ENCODE measurements around the gene SKIC3.
A peak's percentile ranks its signal among the peaks of the same experiment; 100 is the strongest.

Gene SKIC3

DNA sequence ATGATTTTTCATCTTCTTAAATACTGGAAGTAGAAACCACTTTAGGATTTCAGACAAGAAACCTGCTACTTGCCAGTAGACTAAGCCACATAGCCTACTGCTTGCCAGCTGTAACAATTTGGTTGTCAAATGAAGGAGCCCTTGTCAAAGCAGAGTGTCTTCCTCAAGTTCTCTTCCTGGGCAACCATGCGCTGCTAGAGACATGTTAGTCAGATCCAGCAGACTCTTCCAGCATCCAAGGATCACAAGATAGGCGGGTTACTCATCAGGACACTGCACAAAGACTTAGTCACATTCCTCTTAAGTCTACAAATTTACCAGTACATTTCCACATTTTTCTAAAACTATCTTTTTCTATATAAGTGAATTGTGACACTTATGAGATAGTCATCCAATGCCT is 24.4 kb downstream of the SKIC3 start:
- Histone ChIP-seq H3K36me3 (ENCODE audit: control insufficient read depth, insufficient read depth, low read length, severe bottlenecking) (peaks cover 48% of the 10 kb centered on the region), H3K9me3 (ENCODE audit: control insufficient read depth, low read length) (no peaks in the 10 kb centered on the region), H3K4me3 (ENCODE audit: low read length) (no peak overlapping the region), H3K9ac (ENCODE audit: low read length) (no peak overlapping the region), H3K4me1 (ENCODE audit: control insufficient read depth, insufficient read depth, low read length) (peaks cover 29% of the 10 kb centered on the region), H3K27me3 (replicated peaks; ENCODE audit: control insufficient read depth, insufficient read depth, low read length) (no peaks in the 10 kb centered on the region)
- DNase-seq (ENCODE audit: low read depth) = peak; percentile 54

DNA sequence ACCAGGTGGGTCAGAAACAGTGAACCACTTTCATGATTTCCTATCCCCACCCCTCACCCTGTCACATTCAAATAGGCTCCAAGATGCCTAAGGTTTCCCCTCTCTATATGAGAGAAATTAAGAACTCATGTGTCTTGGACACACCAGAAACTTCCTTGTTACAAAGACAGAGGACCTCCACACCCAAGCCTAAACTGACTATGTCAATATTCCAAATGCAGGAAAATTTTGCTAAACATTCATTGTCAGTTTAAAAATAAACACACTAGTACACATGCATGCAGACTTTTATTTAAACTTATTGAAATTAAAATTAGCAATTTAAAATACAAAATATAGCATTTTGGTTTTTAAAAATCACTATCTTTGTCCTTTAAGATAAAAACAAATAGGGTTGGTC is 26.2 kb downstream of the SKIC3 start:
- H3K9ac ChIP-seq (ENCODE audit: low read length) = no peak overlapping the region
- DNase-seq (ENCODE audit: low read depth) = no peak
- H3K9me3 ChIP-seq (ENCODE audit: control insufficient read depth, low read length) = no peaks in the 10 kb centered on the region
- H3K27me3 ChIP-seq (replicated peaks; ENCODE audit: control insufficient read depth, insufficient read depth, low read length) = no peaks in the 10 kb centered on the region
- peaks cover 28% of the 10 kb centered on the region for H3K4me1 ChIP-seq (ENCODE audit: control insufficient read depth, insufficient read depth, low read length)
- peaks cover 67% of the 10 kb centered on the region for H3K36me3 ChIP-seq (ENCODE audit: control insufficient read depth, insufficient read depth, low read length, severe bottlenecking)
- no peak overlapping the region for H3K4me3 ChIP-seq (ENCODE audit: low read length)

DNA sequence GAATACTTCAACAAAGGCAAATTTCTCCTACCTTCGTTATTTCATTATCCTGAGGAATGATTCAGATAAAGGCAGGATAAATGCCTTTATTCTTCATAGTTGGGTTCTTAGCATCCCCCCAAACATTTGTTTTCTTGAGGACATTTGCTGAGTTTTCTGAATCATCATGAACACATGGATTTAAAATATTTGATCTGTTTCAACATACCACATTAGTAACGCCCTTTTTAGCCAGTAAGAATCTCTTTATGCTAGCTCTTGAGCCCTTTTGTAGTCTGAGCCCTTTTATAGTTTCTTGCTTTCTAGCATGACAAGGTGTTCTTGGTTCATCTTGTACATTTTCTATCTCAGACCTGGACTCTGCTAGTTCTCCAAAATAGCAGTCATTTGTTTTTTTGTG is 27.9 kb downstream of the SKIC3 start:
- Histone ChIP-seq H3K9me3 (ENCODE audit: control insufficient read depth, low read length) (no peaks in the 10 kb centered on the region), H3K36me3 (ENCODE audit: control insufficient read depth, insufficient read depth, low read length, severe bottlenecking) (peaks cover 79% of the 10 kb centered on the region), H3K9ac (ENCODE audit: low read length) (no peak overlapping the region), H3K4me3 (ENCODE audit: low read length) (no peak overlapping the region), H3K4me1 (ENCODE audit: control insufficient read depth, insufficient read depth, low read length) (peaks cover 14% of the 10 kb centered on the region), H3K27me3 (replicated peaks; ENCODE audit: control insufficient read depth, insufficient read depth, low read length) (no peaks in the 10 kb centered on the region)
- DNase-seq (ENCODE audit: low read depth) = peak; percentile 21

DNA sequence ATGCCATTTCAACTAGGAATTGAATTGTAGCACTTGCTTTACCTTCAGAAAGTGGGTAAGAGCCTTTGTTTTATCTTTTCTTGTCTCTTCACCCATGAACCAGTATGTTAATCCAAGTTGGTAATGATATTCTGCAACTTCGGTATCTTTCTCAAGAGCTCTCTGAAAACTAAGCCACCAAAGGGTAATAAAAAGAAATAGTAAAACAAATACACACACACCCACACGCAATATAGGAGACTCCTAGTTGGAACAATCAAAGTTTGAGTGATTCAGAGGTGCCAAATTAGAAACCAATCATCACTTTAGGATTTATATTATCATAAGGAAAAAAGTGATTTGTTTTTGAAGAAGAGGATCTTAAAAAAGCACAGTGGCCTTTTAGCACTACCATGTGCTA is 30.4 kb downstream of the SKIC3 start:
- H3K9ac ChIP-seq (ENCODE audit: low read length) = no peak overlapping the region
- no peak overlapping the region for H3K4me3 ChIP-seq (ENCODE audit: low read length)
- no peaks in the 10 kb centered on the region for H3K9me3 ChIP-seq (ENCODE audit: control insufficient read depth, low read length)
- H3K36me3 ChIP-seq (ENCODE audit: control insufficient read depth, insufficient read depth, low read length, severe bottlenecking) = peaks cover 95% of the 10 kb centered on the region
- H3K4me1 ChIP-seq (ENCODE audit: control insufficient read depth, insufficient read depth, low read length) = peaks cover 3% of the 10 kb centered on the region
- no peak for DNase-seq (ENCODE audit: low read depth)
- H3K27me3 ChIP-seq (replicated peaks; ENCODE audit: control insufficient read depth, insufficient read depth, low read length) = no peaks in the 10 kb centered on the region

DNA sequence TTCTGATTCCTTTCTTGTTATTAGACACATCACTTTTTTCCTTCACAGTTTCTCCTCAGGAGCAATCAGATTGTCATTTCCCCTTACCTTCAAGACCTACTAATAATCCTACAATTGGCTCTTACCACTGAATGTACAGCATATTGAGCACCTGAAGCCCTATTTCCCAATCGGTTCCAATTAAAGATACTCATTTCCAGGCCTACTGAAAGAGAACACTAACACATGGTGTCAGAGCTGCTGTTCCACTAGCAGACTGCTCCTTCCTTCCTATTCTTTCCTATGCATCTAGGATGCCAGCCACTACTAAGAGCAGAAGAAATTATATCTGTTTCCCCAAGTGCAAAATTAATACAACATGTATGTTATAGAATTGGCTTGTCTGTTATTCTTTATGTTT is 34.6 kb downstream of the SKIC3 start:
- no peak overlapping the region for H3K9ac ChIP-seq (ENCODE audit: low read length)
- no peak for DNase-seq (ENCODE audit: low read depth)
- no peak overlapping the region for H3K4me3 ChIP-seq (ENCODE audit: low read length)
- H3K36me3 ChIP-seq (ENCODE audit: control insufficient read depth, insufficient read depth, low read length, severe bottlenecking) = peaks cover 95% of the 10 kb centered on the region
- H3K27me3 ChIP-seq (replicated peaks; ENCODE audit: control insufficient read depth, insufficient read depth, low read length) = no peaks in the 10 kb centered on the region
- peaks cover 9% of the 10 kb centered on the region for H3K4me1 ChIP-seq (ENCODE audit: control insufficient read depth, insufficient read depth, low read length)
- no peaks in the 10 kb centered on the region for H3K9me3 ChIP-seq (ENCODE audit: control insufficient read depth, low read length)

DNA sequence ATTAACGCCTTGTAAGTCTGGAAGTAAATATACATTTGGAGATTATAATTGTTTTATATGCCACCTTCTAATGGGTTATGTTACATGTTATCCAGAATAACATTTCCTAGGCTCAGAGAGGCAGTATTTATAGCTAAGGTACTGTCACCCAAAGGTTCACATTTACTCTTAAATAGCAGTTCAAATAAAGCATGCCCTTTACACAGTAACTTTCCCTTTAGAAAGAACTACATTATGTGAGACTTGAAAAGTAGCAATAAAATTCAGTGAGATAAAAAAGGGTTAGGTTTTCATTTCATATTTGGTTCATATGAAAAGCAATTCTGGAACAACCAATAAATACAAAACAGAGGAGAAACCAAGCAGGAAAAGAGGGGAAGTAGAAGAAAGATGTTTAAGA is 35.1 kb downstream of the SKIC3 start:
- Histone ChIP-seq H3K9me3 (ENCODE audit: control insufficient read depth, low read length) (no peaks in the 10 kb centered on the region), H3K36me3 (ENCODE audit: control insufficient read depth, insufficient read depth, low read length, severe bottlenecking) (peaks cover 95% of the 10 kb centered on the region), H3K9ac (ENCODE audit: low read length) (no peak overlapping the region), H3K4me1 (ENCODE audit: control insufficient read depth, insufficient read depth, low read length) (peaks cover 9% of the 10 kb centered on the region), H3K27me3 (replicated peaks; ENCODE audit: control insufficient read depth, insufficient read depth, low read length) (no peaks in the 10 kb centered on the region), H3K4me3 (ENCODE audit: low read length) (no peak overlapping the region)
- no peak for DNase-seq (ENCODE audit: low read depth)

DNA sequence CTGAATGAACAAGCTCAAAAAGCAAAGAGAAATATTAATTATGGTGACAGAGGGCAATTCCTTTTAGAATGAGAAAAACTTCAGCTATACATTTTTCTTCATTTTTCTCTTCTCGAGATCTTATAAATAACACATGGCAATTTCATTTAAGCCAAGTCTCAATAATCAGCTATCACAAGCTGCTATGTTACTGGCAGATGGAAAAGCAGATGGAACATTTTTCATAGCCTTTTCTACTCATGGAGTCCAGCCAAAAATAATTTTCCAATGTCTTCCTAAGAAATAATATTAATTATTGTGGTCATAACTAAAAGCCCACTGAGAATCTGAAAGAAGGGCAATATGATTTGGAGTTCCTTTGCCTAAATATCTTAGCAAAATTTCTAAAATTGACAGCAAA is 35.6 kb downstream of the SKIC3 start:
- DNase-seq (ENCODE audit: low read depth) = no peak
- Histone ChIP-seq H3K9ac (ENCODE audit: low read length) (no peak overlapping the region), H3K4me3 (ENCODE audit: low read length) (no peak overlapping the region), H3K4me1 (ENCODE audit: control insufficient read depth, insufficient read depth, low read length) (peaks cover 9% of the 10 kb centered on the region), H3K9me3 (ENCODE audit: control insufficient read depth, low read length) (no peaks in the 10 kb centered on the region), H3K27me3 (replicated peaks; ENCODE audit: control insufficient read depth, insufficient read depth, low read length) (no peaks in the 10 kb centered on the region), H3K36me3 (ENCODE audit: control insufficient read depth, insufficient read depth, low read length, severe bottlenecking) (peaks cover 95% of the 10 kb centered on the region)

DNA sequence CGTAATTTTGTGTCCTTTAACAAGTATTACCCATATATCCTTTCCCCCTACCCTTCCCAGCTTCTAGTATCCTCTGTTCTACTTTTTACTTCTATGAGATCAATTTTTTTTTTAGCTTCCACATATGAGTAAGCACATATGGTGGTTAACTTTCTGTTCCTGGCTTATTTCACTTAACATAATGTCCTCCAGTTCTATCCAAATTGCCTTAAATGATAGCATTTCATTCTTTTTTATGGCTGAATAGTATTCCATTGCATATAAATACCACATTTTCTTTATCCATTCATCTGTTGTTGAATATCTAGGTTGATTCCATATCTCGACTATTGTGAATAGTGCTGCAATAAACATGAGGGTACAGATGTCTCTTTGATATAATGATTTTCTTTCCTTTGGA is 36.4 kb downstream of the SKIC3 start:
- Histone ChIP-seq H3K27me3 (replicated peaks; ENCODE audit: control insufficient read depth, insufficient read depth, low read length) (no peaks in the 10 kb centered on the region), H3K9me3 (ENCODE audit: control insufficient read depth, low read length) (no peaks in the 10 kb centered on the region), H3K4me3 (ENCODE audit: low read length) (no peak overlapping the region), H3K9ac (ENCODE audit: low read length) (no peak overlapping the region), H3K36me3 (ENCODE audit: control insufficient read depth, insufficient read depth, low read length, severe bottlenecking) (peaks cover 95% of the 10 kb centered on the region), H3K4me1 (ENCODE audit: control insufficient read depth, insufficient read depth, low read length) (peaks cover 9% of the 10 kb centered on the region)
- no peak for DNase-seq (ENCODE audit: low read depth)

DNA sequence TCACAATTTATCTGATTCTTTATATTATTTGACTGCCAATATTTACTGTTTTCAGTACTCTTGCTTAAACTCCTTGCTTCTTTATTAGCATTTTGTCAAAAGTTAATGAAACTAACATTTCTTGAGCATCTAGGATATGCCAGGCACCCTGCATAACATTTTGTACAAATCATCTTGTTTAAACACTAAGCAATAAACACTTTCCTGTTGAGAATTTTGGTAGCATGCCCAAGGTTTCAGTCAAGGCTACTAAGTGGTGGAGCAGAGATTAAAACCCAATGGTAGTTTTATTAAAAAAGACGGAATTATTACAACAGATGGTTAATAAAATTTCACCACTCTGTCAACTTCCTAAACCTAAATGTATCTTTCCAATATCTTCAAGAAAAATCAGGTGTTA is 43.2 kb downstream of the SKIC3 start:
- Histone ChIP-seq H3K9ac (ENCODE audit: low read length) (no peak overlapping the region), H3K36me3 (ENCODE audit: control insufficient read depth, insufficient read depth, low read length, severe bottlenecking) (peaks cover 97% of the 10 kb centered on the region), H3K4me3 (ENCODE audit: low read length) (no peak overlapping the region), H3K4me1 (ENCODE audit: control insufficient read depth, insufficient read depth, low read length) (peaks cover 5% of the 10 kb centered on the region), H3K9me3 (ENCODE audit: control insufficient read depth, low read length) (no peaks in the 10 kb centered on the region), H3K27me3 (replicated peaks; ENCODE audit: control insufficient read depth, insufficient read depth, low read length) (no peaks in the 10 kb centered on the region)
- DNase-seq (ENCODE audit: low read depth) = no peak

DNA sequence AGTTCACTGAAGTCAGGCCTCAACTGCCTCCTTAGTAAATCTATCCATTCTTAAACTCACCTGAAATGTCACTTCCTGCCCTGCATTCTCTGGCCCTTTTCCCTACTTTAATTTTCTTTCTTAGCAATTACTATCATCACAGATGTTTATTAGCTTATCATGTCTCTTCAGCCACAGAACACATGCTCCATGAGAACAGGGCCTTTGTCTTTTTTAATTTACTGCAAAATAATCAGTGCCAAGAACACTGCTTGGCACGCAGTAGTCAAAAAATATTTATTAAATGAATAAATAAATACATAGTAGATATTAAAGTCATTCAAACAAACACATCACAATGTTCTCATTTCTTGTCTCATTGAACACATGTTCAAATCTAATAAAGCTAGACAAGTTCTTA is 46.2 kb downstream of the SKIC3 start:
- no peaks in the 10 kb centered on the region for H3K27me3 ChIP-seq (replicated peaks; ENCODE audit: control insufficient read depth, insufficient read depth, low read length)
- DNase-seq (ENCODE audit: low read depth) = no peak
- no peak overlapping the region for H3K4me3 ChIP-seq (ENCODE audit: low read length)
- no peaks in the 10 kb centered on the region for H3K4me1 ChIP-seq (ENCODE audit: control insufficient read depth, insufficient read depth, low read length)
- H3K9ac ChIP-seq (ENCODE audit: low read length) = no peak overlapping the region
- peaks cover 88% of the 10 kb centered on the region for H3K36me3 ChIP-seq (ENCODE audit: control insufficient read depth, insufficient read depth, low read length, severe bottlenecking)
- H3K9me3 ChIP-seq (ENCODE audit: control insufficient read depth, low read length) = no peaks in the 10 kb centered on the region

All from adipocyte (in vitro differentiated cells).